Measurements from ENCODE around the gene E2F1.

The E2F1 gene

GRCh38 chr20:33654680-33655161 is 31.5 kb downstream of the E2F1 start:
- Histone ChIP-seq H3K4me3 (ENCODE audit: low read length) (no peak overlapping the region), H3K4me1 (ENCODE audit: control insufficient read depth, low read length) (no peaks in the 10 kb centered on the region), H3K79me2 (ENCODE audit: control insufficient read depth, low read length) (no peaks in the 10 kb centered on the region), H3K4me2 (ENCODE audit: low read length) (no peak overlapping the region), H3K27me3 (ENCODE audit: control insufficient read depth, low read length) (peaks cover 3% of the 10 kb centered on the region; the same call in 1 of the 2 replicates), H3K27ac (ENCODE audit: low read depth, low read length) (no peak overlapping the region), H3K9me3 (ENCODE audit: control insufficient read depth, insufficient read depth, low read length) (no peaks in the 10 kb centered on the region), H3F3A (ENCODE audit: control insufficient read depth, insufficient read depth) (no peaks in the 10 kb centered on the region; the same call in 1 of the 2 replicates), H4K20me1 (ENCODE audit: control insufficient read depth, insufficient read depth, low read depth, low read length) (no peaks in the 10 kb centered on the region), H3K9me2 (replicated peaks; ENCODE audit: control insufficient read depth, low read length) (no peaks in the 10 kb centered on the region), H3K36me3 (ENCODE audit: control insufficient read depth, low read length) (no peaks in the 10 kb centered on the region; the same call in 1 of the 2 replicates)
- TF ChIP-seq EZH2phosphoT487 (IDR thresholded peaks at IDR 0.05; ENCODE audit: borderline replicate concordance, low read length): no peak
- no peak for TF ChIP-seq CTCF (IDR thresholded peaks at IDR 0.05; ENCODE audit: low read depth, low read length, poor library complexity, severe bottlenecking)

DNA sequence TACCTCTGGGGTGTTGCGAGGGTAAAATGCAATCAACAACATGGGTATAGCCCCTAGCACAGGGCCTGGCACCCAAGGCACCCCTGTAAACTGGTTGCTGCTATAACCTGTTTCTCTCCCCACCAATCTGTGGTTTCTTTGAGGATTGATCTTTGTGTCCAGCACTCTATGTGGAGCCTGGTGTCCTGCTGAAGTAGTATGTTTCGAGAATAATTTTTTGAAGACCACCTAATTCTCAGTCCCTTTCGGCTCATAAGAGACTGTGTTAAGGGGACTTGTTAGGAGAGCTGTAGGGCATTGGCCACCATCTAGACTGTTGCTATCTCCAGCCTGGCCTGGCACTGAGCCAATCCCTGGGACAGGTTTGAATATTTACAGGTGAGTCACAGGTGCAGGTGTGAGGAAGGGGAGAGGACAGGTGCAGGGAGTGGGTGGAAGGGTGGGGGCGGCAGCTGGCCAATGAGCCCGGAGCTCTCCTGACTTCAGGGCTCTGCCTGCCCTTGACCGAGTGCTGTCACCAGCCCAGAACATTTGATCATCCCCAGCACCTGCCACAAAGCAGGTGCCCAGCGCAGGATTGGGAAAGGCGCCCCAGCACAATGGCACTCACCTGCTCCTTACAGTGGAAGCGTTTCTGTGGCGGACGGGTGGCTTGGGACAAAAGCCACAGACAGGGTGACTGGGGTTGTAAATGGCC is 32.1 kb downstream of the E2F1 start:
- no peaks in the 10 kb centered on the region for H4K20me1 ChIP-seq (ENCODE audit: control insufficient read depth, insufficient read depth, low read depth, low read length)
- no peak for TF ChIP-seq EZH2phosphoT487 (IDR thresholded peaks at IDR 0.05; ENCODE audit: borderline replicate concordance, low read length)
- no peak for TF ChIP-seq CTCF (IDR thresholded peaks at IDR 0.05; ENCODE audit: low read depth, low read length, poor library complexity, severe bottlenecking)
- H3K9me3 ChIP-seq (ENCODE audit: control insufficient read depth, insufficient read depth, low read length): no peaks in the 10 kb centered on the region
- H3K4me2 ChIP-seq (ENCODE audit: low read length): no peak overlapping the region
- H3K4me3 ChIP-seq (ENCODE audit: low read length): no peak overlapping the region
- no peaks in the 10 kb centered on the region; the same call in 1 of the 2 replicates for H3F3A ChIP-seq (ENCODE audit: control insufficient read depth, insufficient read depth)
- no peaks in the 10 kb centered on the region for H3K4me1 ChIP-seq (ENCODE audit: control insufficient read depth, low read length)
- no peaks in the 10 kb centered on the region for H3K79me2 ChIP-seq (ENCODE audit: control insufficient read depth, low read length)
- no peak overlapping the region for H3K27ac ChIP-seq (ENCODE audit: low read depth, low read length)
- H3K36me3 ChIP-seq (ENCODE audit: control insufficient read depth, low read length): no peaks in the 10 kb centered on the region; the same call in 1 of the 2 replicates
- H3K9me2 ChIP-seq (replicated peaks; ENCODE audit: control insufficient read depth, low read length): no peaks in the 10 kb centered on the region
- H3K27me3 ChIP-seq (ENCODE audit: control insufficient read depth, low read length): peaks cover 3% of the 10 kb centered on the region; the same call in 1 of the 2 replicates

DNA sequence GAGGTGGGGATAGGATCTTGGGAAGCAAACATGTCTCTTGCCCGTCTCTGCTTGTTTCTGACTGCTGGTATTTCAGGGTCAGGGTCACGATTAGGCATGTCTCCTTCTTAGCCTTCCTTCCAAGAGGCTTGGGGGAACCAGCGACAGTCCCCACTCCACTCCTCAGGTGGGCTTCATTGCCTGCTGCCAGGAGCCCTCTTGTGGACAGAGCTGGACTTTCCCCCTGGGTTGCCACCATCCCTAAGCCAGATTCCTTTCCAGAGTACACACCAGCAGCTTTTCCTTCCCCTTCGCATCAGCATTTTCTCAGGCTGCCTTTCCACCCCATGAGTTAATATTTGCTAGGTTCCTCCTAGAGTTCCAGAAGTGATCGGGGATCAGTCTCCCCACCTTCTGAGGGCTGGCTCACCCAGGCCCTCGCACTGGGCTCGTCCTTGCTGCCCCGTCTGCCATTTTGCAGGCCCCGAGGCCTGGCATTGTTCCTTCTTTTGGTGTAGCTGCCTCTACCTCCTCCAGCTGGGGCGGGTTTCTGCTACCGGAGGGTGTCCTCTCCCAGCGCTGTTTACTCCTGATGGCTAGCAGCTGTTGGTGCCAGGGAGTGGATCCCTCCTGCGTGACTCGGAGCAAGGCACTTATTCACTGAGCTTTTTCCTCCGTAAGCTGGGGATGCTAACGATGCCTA is 32.8 kb downstream of the E2F1 start:
- Histone ChIP-seq H3K79me2 (ENCODE audit: control insufficient read depth, low read length) (no peaks in the 10 kb centered on the region), H3K4me2 (ENCODE audit: low read length) (no peak overlapping the region), H3K27ac (ENCODE audit: low read depth, low read length) (no peak overlapping the region), H3K9me2 (replicated peaks; ENCODE audit: control insufficient read depth, low read length) (no peaks in the 10 kb centered on the region), H4K20me1 (ENCODE audit: control insufficient read depth, insufficient read depth, low read depth, low read length) (no peaks in the 10 kb centered on the region), H3K4me1 (ENCODE audit: control insufficient read depth, low read length) (no peaks in the 10 kb centered on the region), H3K36me3 (ENCODE audit: control insufficient read depth, low read length) (no peaks in the 10 kb centered on the region; the same call in 1 of the 2 replicates), H3F3A (ENCODE audit: control insufficient read depth, insufficient read depth) (no peaks in the 10 kb centered on the region; the same call in 1 of the 2 replicates), H3K4me3 (ENCODE audit: low read length) (no peak overlapping the region), H3K9me3 (ENCODE audit: control insufficient read depth, insufficient read depth, low read length) (no peaks in the 10 kb centered on the region), H3K27me3 (ENCODE audit: control insufficient read depth, low read length) (peaks cover 3% of the 10 kb centered on the region; the same call in 1 of the 2 replicates)
- no peak for TF ChIP-seq EZH2phosphoT487 (IDR thresholded peaks at IDR 0.05; ENCODE audit: borderline replicate concordance, low read length)
- peak; percentile 91 for TF ChIP-seq CTCF (IDR thresholded peaks at IDR 0.05; ENCODE audit: low read depth, low read length, poor library complexity, severe bottlenecking)

All from DOHH2 (cell line).